Mesenchymal stem cell (in vitro differentiated cells and primary cell): ENCODE data around the gene TM4SF4.

ENCODE experiments used
- DNase-seq: peaks from one replicate; pipeline ENCODE4 v3.0.0-alpha.2; 2013
- H2AFZ ChIP-seq: one replicate; pipeline ENCODE4 v1.6.1; 2013; ENCODE audit warnings: low read depth, mild to moderate bottlenecking, control low read depth, inconsistent platforms, low read length, moderate library complexity
- H2AK5ac ChIP-seq: 2 replicates; pipeline ENCODE4 v1.6.1; 2013; ENCODE audit warnings: low read length, moderate library complexity, mild to moderate bottlenecking, inconsistent platforms; ENCODE audit not compliant: severe bottlenecking
- H2BK120ac ChIP-seq: one replicate; pipeline ENCODE4 v1.6.1; 2013; ENCODE audit warnings: low read depth, mild to moderate bottlenecking, inconsistent platforms, low read length, moderate library complexity
- H2BK12ac ChIP-seq, 2 experiments: one replicate each; pipeline ENCODE4 v1.6.1; 2013; ENCODE audit warnings: inconsistent platforms in 2 of 2, low read length in 2 of 2, mild to moderate bottlenecking in 2 of 2, moderate library complexity in 2 of 2, control low read depth in 1 of 2
- H2BK15ac ChIP-seq: one replicate; pipeline ENCODE4 v1.6.1; 2013; ENCODE audit warnings: mild to moderate bottlenecking, low read depth, inconsistent platforms; ENCODE audit not compliant: poor library complexity, severe bottlenecking
- H2BK5ac ChIP-seq: 2 replicates; pipeline ENCODE4 v1.6.1; 2013; ENCODE audit warnings: low read depth, mild to moderate bottlenecking, low read length, control low read depth, inconsistent platforms; ENCODE audit not compliant: poor library complexity, severe bottlenecking
- H3K14ac ChIP-seq, 2 experiments: one replicate each; pipeline ENCODE4 v1.6.1; 2013; ENCODE audit warnings: inconsistent platforms in 2 of 2, low read length in 2 of 2, control low read depth in 1 of 2, mild to moderate bottlenecking in 1 of 2, moderate library complexity in 1 of 2
- H3K18ac ChIP-seq, 2 experiments: one replicate each; pipeline ENCODE4 v1.6.1; 2013; ENCODE audit warnings: inconsistent platforms in 2 of 2, low read length in 2 of 2, control low read depth in 1 of 2, low read depth in 1 of 2, mild to moderate bottlenecking in 1 of 2
- H3K23ac ChIP-seq, 2 experiments: one replicate each; pipeline ENCODE4 v1.6.1; 2013; ENCODE audit warnings: inconsistent platforms in 2 of 2, low read length in 2 of 2, mild to moderate bottlenecking in 2 of 2, moderate library complexity in 2 of 2, control low read depth in 1 of 2
- H3K27ac ChIP-seq: 2 replicates; pipeline ENCODE4 v1.5.1; 2013; ENCODE audit warnings: mild to moderate bottlenecking, moderate library complexity, low read length, control low read depth, inconsistent platforms; ENCODE audit not compliant: poor library complexity, severe bottlenecking
- H3K27me3 ChIP-seq, 2 experiments: 2 replicates each; pipeline versions ENCODE4 v1.6.1 to v1.7.0; 2013; ENCODE audit warnings: low read length in 2 of 2, mild to moderate bottlenecking in 2 of 2, moderate library complexity in 2 of 2, control low read depth in 1 of 2, inconsistent platforms in 1 of 2; ENCODE audit not compliant: control insufficient read depth in 1 of 2, insufficient read depth in 1 of 2
- H3K36me3 ChIP-seq, 2 experiments: 2 replicates each; pipeline versions ENCODE4 v1.6.1 to v1.7.0; 2013; ENCODE audit warnings: low read length in 2 of 2, control low read depth in 1 of 2, inconsistent platforms in 1 of 2, low read depth in 1 of 2, mild to moderate bottlenecking in 1 of 2; ENCODE audit not compliant: insufficient read depth in 2 of 2, control insufficient read depth in 1 of 2
- H3K4ac ChIP-seq, 2 experiments: one replicate each; pipeline ENCODE4 v1.6.1; 2013; ENCODE audit warnings: inconsistent platforms in 2 of 2, low read length in 2 of 2, mild to moderate bottlenecking in 2 of 2, moderate library complexity in 2 of 2, control low read depth in 1 of 2, low read depth in 1 of 2
- H3K4me1 ChIP-seq: 2 replicates; pipeline ENCODE4 v1.6.1; 2013; ENCODE audit warnings: low read depth, low read length, control low read depth; ENCODE audit not compliant: control insufficient read depth, insufficient read depth
- H3K4me2 ChIP-seq: 2 replicates; pipeline ENCODE4 v1.6.1; 2013; ENCODE audit warnings: low read length, mild to moderate bottlenecking, inconsistent platforms; ENCODE audit not compliant: poor library complexity, severe bottlenecking
- H3K4me3 ChIP-seq, 2 experiments: 2 replicates each; pipeline versions ENCODE4 v1.5.1 to v1.7.0; 2013; ENCODE audit warnings: low read length in 2 of 2, mild to moderate bottlenecking in 2 of 2, control low read depth in 1 of 2, low read depth in 1 of 2; ENCODE audit not compliant: insufficient read depth in 1 of 2
- H3K79me1 ChIP-seq: replicated peaks from 2 replicates; pipeline ENCODE4 v1.6.1; 2013; ENCODE audit warnings: mild to moderate bottlenecking, control low read depth, low read length, inconsistent platforms; ENCODE audit not compliant: poor library complexity, severe bottlenecking
- H3K9ac ChIP-seq: 2 replicates; pipeline ENCODE4 v1.7.0; 2013; ENCODE audit warnings: mild to moderate bottlenecking, low read length, moderate library complexity
- H3K9me3 ChIP-seq: 2 replicates; pipeline ENCODE4 v1.7.0; 2013; ENCODE audit warnings: mild to moderate bottlenecking, low read length; ENCODE audit not compliant: control insufficient read depth
- H4K8ac ChIP-seq: one replicate; pipeline ENCODE4 v1.6.1; 2013; ENCODE audit warnings: inconsistent platforms, mild to moderate bottlenecking, low read length, moderate library complexity
- H4K91ac ChIP-seq: one replicate; pipeline ENCODE4 v1.6.1; 2013; ENCODE audit warnings: mild to moderate bottlenecking, low read length, inconsistent platforms
- WGBS: methylation state at CpG from one replicate; pipeline ENCODE4 v1.1.7; 2013; ENCODE audit warnings: mixed read lengths; 5-methylcytosine and 5-hydroxymethylcytosine counted together

The TM4SF4 gene

DNA sequence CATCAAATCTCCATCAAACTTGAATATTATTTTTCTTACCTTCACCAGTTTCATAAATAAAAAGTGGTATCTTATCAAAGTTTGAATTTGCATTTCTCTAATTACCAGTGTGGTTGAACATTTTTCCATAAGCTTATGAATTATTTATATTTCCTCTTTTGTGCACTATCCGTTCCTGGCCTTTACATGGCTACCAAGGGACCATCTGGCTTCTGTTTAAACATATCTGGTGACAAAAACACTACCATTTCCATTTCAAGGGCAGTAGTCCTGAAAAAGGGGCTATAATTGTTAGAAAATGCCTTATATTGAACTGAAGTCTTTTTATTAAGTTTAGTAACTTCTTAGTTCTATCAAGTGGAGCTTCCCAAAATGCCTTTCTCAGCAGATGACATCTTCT is 44.3 kb upstream of the TM4SF4 start:
- H2BK15ac ChIP-seq, result no peak overlapping the region
- no peak overlapping the region for H4K8ac ChIP-seq
- H2AFZ ChIP-seq, result no peak overlapping the region
- no peak overlapping the region for H3K4me3 ChIP-seq
- no peak for DNase-seq
- no peak overlapping the region for H2BK5ac ChIP-seq
- no peak overlapping the region for H3K14ac ChIP-seq
- no peaks in the 10 kb centered on the region for H3K9me3 ChIP-seq
- no peak overlapping the region for H3K23ac ChIP-seq
- H3K4me1 ChIP-seq, result no peaks in the 10 kb centered on the region
- no peak overlapping the region for H3K18ac ChIP-seq
- H4K91ac ChIP-seq, result no peak overlapping the region
- 100% methylated on average over 1 of the region's 1 CpG for WGBS
- no peaks in the 10 kb centered on the region for H3K36me3 ChIP-seq
- H2BK120ac ChIP-seq, result no peak overlapping the region
- H3K4me2 ChIP-seq, result no peak overlapping the region
- H3K79me1 ChIP-seq, result no peaks in the 10 kb centered on the region
- no peaks in the 10 kb centered on the region for H3K27me3 ChIP-seq
- H3K9ac ChIP-seq, result no peak overlapping the region
- no peak overlapping the region for H3K4ac ChIP-seq
- no peak overlapping the region for H3K27ac ChIP-seq
- H2AK5ac ChIP-seq, result no peak overlapping the region
- no peak overlapping the region for H2BK12ac ChIP-seq

- no peak overlapping the region for H3K9ac ChIP-seq
- no peak for DNase-seq
- H2BK15ac ChIP-seq, result no peak overlapping the region
- H2BK120ac ChIP-seq, result no peak overlapping the region
- H3K36me3 ChIP-seq, result no peaks in the 10 kb centered on the region
- H3K23ac ChIP-seq, result no peak overlapping the region
- no peaks in the 10 kb centered on the region for H3K27me3 ChIP-seq
- no peak overlapping the region for H2AFZ ChIP-seq
- H3K79me1 ChIP-seq, result no peaks in the 10 kb centered on the region
- 100% methylated on average over 1 of the region's 2 CpGs for WGBS
- no peak overlapping the region for H3K4me3 ChIP-seq
- H2AK5ac ChIP-seq, result no peak overlapping the region
- H2BK12ac ChIP-seq, result no peak overlapping the region
- no peak overlapping the region for H3K18ac ChIP-seq
- no peaks in the 10 kb centered on the region for H3K4me1 ChIP-seq
- H3K9me3 ChIP-seq, result no peaks in the 10 kb centered on the region
- H2BK5ac ChIP-seq, result no peak overlapping the region
- H4K91ac ChIP-seq, result no peak overlapping the region
- H4K8ac ChIP-seq, result no peak overlapping the region
- no peak overlapping the region for H3K27ac ChIP-seq
- H3K4ac ChIP-seq, result no peak overlapping the region
- H3K14ac ChIP-seq, result no peak overlapping the region
- H3K4me2 ChIP-seq, result no peak overlapping the region
Observed at GRCh38 chr3:149432149-149432548, 42.3 kb upstream of the TM4SF4 start.

DNA sequence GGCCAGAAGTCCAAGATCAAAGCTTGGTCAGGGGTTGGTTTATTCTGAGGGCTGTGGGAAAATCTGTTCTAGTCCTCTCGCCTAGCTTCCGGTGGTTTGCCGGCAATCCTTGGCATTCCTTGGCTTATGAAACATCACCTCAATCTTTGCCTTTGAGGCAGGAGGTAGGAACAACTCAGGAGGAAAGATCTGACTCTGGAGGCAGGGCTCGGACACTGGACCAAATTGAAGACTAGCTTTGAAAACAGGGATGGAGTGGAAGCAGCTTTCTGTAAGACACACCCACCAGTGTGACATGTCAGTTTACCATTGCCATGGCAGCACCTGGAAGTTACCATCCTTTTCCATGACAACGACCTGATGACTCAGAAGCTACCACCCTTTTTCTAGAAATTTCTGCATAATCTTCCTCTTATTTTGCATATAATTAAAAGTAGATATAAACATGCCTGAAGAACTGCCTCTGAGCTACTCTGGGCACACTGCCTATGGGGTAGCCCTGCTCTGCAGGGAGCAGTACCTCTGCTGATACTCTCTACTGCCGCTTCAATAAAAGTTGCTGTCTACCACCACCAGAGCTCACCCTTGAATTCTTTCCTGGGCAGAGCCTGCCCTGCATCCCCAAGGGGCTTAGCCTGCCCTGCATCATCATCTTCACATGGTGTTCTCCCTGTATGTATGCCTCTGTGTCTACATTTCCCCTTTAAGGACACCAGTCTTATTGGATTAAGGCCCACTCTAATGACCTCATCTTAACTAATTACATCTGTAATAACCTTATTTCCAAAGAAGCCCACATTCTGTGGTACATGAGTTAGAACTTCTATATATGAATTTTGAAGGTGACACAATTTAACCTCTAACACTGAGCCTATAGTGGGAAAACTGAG is 38.3 kb upstream of the TM4SF4 start:
- no peaks in the 10 kb centered on the region for H3K9me3 ChIP-seq
- no peak overlapping the region for H2AFZ ChIP-seq
- H3K27me3 ChIP-seq, result no peaks in the 10 kb centered on the region
- H3K4me2 ChIP-seq, result no peak overlapping the region
- H3K18ac ChIP-seq, result no peak overlapping the region
- H2BK120ac ChIP-seq, result no peak overlapping the region
- no peak overlapping the region for H3K14ac ChIP-seq
- no peaks in the 10 kb centered on the region for H3K79me1 ChIP-seq
- no peak overlapping the region for H2AK5ac ChIP-seq
- no peak overlapping the region for H2BK15ac ChIP-seq
- peak; percentile 34 for DNase-seq
- H2BK12ac ChIP-seq, result no peak overlapping the region
- no peak overlapping the region for H3K27ac ChIP-seq
- H4K8ac ChIP-seq, result no peak overlapping the region
- no peak overlapping the region for H4K91ac ChIP-seq
- no peak overlapping the region for H3K9ac ChIP-seq
- no peak overlapping the region for H2BK5ac ChIP-seq
- no peaks in the 10 kb centered on the region for H3K4me1 ChIP-seq
- WGBS, result 96% methylated on average over 5 of the region's 6 CpGs
- H3K4ac ChIP-seq, result no peak overlapping the region
- H3K23ac ChIP-seq, result peak overlapping the region in 1 of 2 experiments; percentile 64
- no peaks in the 10 kb centered on the region for H3K36me3 ChIP-seq
- H3K4me3 ChIP-seq, result no peak overlapping the region

- Histone ChIP-seq H3K4me1 (no peaks in the 10 kb centered on the region), H3K79me1 (no peaks in the 10 kb centered on the region), H3K4me3 (no peak overlapping the region), H2BK120ac (no peak overlapping the region), H2BK15ac (no peak overlapping the region), H3K9me3 (no peaks in the 10 kb centered on the region), H2BK12ac (no peak overlapping the region), H3K18ac (no peak overlapping the region), H3K14ac (no peak overlapping the region), H2AK5ac (no peak overlapping the region), H2AFZ (no peak overlapping the region), H3K27ac (no peak overlapping the region), H3K27me3 (no peaks in the 10 kb centered on the region), H3K36me3 (no peaks in the 10 kb centered on the region), H4K8ac (no peak overlapping the region), H3K9ac (no peak overlapping the region), H3K4ac (no peak overlapping the region), H2BK5ac (no peak overlapping the region), H4K91ac (no peak overlapping the region), H3K23ac (no peak overlapping the region), H3K4me2 (no peak overlapping the region)
- 80% methylated on average over 1 of the region's 3 CpGs for WGBS
- no peak for DNase-seq
Observed at GRCh38 chr3:149437286-149437685, 37.2 kb upstream of the TM4SF4 start.
